ENCODE measurements around the gene CELSR1. TPM values are rescaled to one million over a fixed set of nuclear protein-coding genes. Genes with fewer than 3 reads are reported as not detected.
A peak's percentile ranks its signal among the peaks of the same experiment; 100 is the strongest.

Gene CELSR1
- total RNA-seq, 4 donors from 2014 or later, result 18.4 to 56.0 (median 31.0) TPM

DNA sequence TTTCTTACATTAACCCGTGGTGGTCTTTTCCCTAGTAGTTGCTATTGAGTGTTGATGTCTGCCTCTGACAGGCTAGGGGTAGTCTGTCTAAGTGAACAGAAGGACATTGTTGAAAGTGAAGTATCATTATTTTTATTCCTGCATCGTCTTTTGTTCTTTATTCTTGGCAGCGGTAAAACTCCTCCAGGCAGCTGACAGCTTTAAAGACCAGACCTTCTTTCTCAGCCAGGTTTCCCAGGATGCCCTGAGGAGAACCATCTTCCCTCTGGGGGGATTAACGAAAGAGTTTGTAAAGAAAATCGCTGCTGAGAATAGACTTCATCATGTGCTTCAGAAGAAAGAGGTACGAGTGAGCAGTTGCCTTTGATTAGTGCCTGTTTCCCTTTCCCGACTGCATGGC lies 187.3 kb downstream of the CELSR1 start:
- Histone ChIP-seq H3K27me3 (no peaks in the 10 kb centered on the region), H3K9me3 (no peaks in the 10 kb centered on the region), H3K4me3 (replicated peaks in 1 of 3) (no peak overlapping the region), H3K36me3 (peaks cover 72 to 74% of the 10 kb centered on the region in 2 donors), H3K27ac (peak overlapping the region in 1 of 3 donors; percentile 13), H3K4me1 (peaks cover 6 to 7% of the 10 kb centered on the region in 2 donors)
- WGBS, 2 donors, result 78 to 85% methylated on average over 7 of the region's 7 CpGs
- DNase-seq, result no peak
- intact Hi-C loops (cut with DNase I), result no loop called here
- TF ChIP-seq, protein P1, sequence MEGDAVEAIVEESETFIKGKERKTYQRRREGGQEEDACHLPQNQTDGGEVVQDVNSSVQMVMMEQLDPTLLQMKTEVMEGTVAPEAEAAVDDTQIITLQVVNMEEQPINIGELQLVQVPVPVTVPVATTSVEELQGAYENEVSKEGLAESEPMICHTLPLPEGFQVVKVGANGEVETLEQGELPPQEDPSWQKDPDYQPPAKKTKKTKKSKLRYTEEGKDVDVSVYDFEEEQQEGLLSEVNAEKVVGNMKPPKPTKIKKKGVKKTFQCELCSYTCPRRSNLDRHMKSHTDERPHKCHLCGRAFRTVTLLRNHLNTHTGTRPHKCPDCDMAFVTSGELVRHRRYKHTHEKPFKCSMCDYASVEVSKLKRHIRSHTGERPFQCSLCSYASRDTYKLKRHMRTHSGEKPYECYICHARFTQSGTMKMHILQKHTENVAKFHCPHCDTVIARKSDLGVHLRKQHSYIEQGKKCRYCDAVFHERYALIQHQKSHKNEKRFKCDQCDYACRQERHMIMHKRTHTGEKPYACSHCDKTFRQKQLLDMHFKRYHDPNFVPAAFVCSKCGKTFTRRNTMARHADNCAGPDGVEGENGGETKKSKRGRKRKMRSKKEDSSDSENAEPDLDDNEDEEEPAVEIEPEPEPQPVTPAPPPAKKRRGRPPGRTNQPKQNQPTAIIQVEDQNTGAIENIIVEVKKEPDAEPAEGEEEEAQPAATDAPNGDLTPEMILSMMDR (IDR thresholded peaks at IDR 0.05), result no peak
- TF ChIP-seq POLR2A (IDR thresholded peaks at IDR 0.05), result no peak

DNA sequence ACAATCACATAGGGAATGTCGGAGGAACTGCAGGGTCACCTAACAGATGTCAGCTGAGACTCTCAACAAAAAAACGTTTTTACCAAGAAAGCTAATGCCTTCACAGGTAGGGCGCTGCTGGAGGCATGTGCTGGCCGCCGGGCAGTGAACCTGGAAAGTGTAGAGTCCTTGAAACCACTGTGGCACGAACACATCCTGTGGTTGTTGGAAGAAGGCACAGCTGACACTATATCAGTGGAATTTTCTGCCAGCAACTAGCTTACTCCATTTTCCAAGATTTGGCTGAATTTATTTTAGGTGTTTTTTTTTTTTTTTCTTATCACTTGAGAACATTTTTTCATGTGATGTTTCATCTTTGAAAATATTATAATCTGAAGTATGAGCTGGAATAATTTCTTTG lies 187.7 kb downstream of the CELSR1 start:
- Histone ChIP-seq H3K36me3 (peaks cover 77 to 79% of the 10 kb centered on the region in 2 donors), H3K27ac (peak overlapping the region; percentile 15 to 63 (median 40)), H3K4me1 (peaks cover 6 to 7% of the 10 kb centered on the region in 2 donors), H3K27me3 (no peaks in the 10 kb centered on the region), H3K4me3 (replicated peaks in 1 of 3) (no peak overlapping the region), H3K9me3 (no peaks in the 10 kb centered on the region)
- TF ChIP-seq, protein P1 (IDR thresholded peaks at IDR 0.05), result no peak
- no peak for TF ChIP-seq POLR2A (IDR thresholded peaks at IDR 0.05)
- DNase-seq, result peak; percentile 74 to 81
- intact Hi-C loops (cut with DNase I), result no loop called here
- 32 to 42% methylated on average over 6 of the region's 6 CpGs for WGBS, 2 donors

DNA sequence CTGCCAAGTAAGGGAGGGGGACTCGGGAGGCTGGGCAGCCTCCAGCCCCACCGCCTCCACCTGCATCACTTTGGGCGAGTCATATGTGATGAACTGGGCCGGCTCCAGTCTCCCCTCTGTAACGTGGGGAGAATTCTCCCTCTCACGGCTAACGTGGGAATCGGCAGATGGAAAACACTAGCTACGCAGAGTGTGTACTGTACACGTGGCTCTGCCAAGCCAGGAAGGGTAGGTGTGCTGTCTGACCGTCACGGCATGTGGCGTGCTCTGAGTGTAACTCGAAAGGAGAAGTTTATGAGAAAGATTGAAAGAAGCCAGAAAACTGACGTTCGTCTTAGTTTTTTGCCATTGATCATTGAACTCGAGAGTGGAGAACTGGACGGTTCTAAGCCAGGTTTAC lies 188.2 kb downstream of the CELSR1 start:
- Histone ChIP-seq H3K4me3 (replicated peaks in 1 of 3) (no peak overlapping the region), H3K27me3 (no peaks in the 10 kb centered on the region), H3K27ac (peak overlapping the region; percentile 15 to 63 (median 40)), H3K36me3 (peaks cover 81 to 82% of the 10 kb centered on the region in 2 donors), H3K9me3 (no peaks in the 10 kb centered on the region), H3K4me1 (peaks cover 6 to 7% of the 10 kb centered on the region in 2 donors)
- no peak for DNase-seq
- intact Hi-C loops (cut with DNase I), result no loop called here
- TF ChIP-seq, protein P1 (IDR thresholded peaks at IDR 0.05), result no peak
- 86 to 90% methylated on average over 18 of the region's 18 CpGs for WGBS, 2 donors

DNA sequence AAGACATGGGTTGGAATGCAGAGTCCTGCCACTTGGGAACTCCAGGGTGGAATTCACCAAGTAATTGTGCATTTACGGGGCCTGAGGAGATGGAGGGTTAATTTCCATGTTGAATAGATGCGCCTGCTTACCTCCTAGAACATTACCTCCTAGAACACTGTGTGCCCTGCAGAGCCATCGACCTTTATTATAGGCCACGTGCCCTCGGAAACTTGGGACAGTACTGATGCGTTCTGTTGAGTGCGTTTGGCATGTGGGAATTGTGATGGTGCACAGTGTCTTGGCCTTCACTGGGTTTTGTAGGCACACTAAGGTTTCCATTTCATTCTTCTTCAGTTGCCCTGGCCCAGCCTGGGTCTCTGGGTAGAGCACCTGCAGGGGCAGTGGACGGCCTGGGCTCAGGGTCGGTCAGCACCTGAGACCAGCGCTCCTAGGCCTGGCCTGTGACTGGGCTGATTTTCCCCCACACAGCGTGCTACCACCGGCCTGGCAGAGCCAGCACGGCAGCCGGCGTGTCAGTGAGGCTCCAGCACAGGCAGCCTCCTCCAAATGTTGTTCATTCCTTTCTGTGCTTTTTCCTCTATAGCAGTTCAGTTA lies 189.2 kb downstream of the CELSR1 start:
- intact Hi-C loops (cut with DNase I), result no loop called here
- Histone ChIP-seq H3K27ac (no peak overlapping the region), H3K4me3 (replicated peaks in 1 of 3) (no peak overlapping the region), H3K36me3 (peaks cover 79 to 80% of the 10 kb centered on the region in 2 donors), H3K27me3 (no peaks in the 10 kb centered on the region), H3K4me1 (peaks cover 6 to 7% of the 10 kb centered on the region in 2 donors), H3K9me3 (no peaks in the 10 kb centered on the region)
- no peak for DNase-seq
- 94 to 95% methylated on average over 15 of the region's 15 CpGs for WGBS, 2 donors
- TF ChIP-seq POLR2A (IDR thresholded peaks at IDR 0.05), result no peak
- TF ChIP-seq, protein P1 (IDR thresholded peaks at IDR 0.05), result no peak

DNA sequence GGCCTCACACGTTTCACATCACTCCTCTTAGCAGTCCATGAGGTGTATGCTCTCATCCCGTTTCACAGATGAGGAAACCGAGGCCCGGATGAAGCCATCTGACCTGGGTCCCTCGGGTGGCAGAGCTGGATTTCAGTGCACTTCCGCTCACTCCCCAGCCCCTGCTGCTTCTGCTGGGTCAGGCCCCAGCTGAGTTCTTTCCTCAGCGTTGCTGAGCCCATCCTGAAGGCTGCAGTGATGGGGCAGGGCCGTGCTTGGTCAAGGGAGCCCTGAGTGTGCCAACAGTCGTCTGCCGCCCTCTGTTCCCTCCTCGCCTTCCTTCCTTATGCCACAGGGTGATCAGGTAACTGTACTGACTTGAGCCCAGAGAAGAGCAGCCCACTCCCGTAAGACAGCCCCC lies 189.8 kb downstream of the CELSR1 start:
- WGBS, 2 donors, result 89 to 91% methylated on average over 12 of the region's 12 CpGs
- Histone ChIP-seq H3K9me3 (no peaks in the 10 kb centered on the region), H3K27me3 (no peaks in the 10 kb centered on the region), H3K36me3 (peaks cover 74 to 76% of the 10 kb centered on the region in 2 donors), H3K4me1 (peaks cover 6 to 7% of the 10 kb centered on the region in 2 donors), H3K27ac (no peak overlapping the region), H3K4me3 (replicated peaks in 1 of 3) (no peak overlapping the region)
- intact Hi-C loops (cut with DNase I), result no loop called here
- no peak for DNase-seq
- TF ChIP-seq POLR2A (IDR thresholded peaks at IDR 0.05), result no peak
- TF ChIP-seq, protein P1 (IDR thresholded peaks at IDR 0.05), result no peak

All from thyroid gland (tissue), 4 donors.